ENCODE data around the gene LYPLAL1. TPM values are rescaled to one million over a fixed set of nuclear protein-coding genes. Genes with fewer than 3 reads are reported as not detected.
"Not testable (repeated sequence)": the region's sequence is repeated elsewhere in the genome, so short reads cannot be mapped to it uniquely, and the experiment has no call there.

LYPLAL1 gene
- total RNA-seq, 1 donor from 2014 or later: 38.0 TPM

- POLR2A ChIA-PET: interaction anchor here (0.6 to 6.2 kb wide), 6 partner anchors 9 to 903 kb away, joined by 3 to 164 read pairs (median 5); partner anchors contain the start of genes LYPLAL1, RRP15 and TGFB2
- H3K27ac Mint-ChIP-seq: peak overlapping the region; percentile 93
- no peak for DNase-seq
- no peaks in the 10 kb centered on the region for H3K9me3 Mint-ChIP-seq
- intact Hi-C loops (cut with micrococcal nuclease): loop anchor here (2.0 kb wide), 2 partner anchors 14 to 838 kb away; no protein-coding TSS in a partner anchor
- CTCF ChIA-PET: interaction anchor here (0.7 to 5.0 kb wide), 3 partner anchors 9 to 49 kb away, joined by 3 to 37 read pairs (median 4); partner anchors contain the start of gene LYPLAL1
- peaks cover 66% of the 10 kb centered on the region for H3K4me1 Mint-ChIP-seq
- TF ChIP-seq CTCF (IDR thresholded peaks at IDR 0.05): no peak
- no peaks in the 10 kb centered on the region for H3K27me3 Mint-ChIP-seq
- peak overlapping the region; percentile 64 for H3K4me3 Mint-ChIP-seq
- H3K36me3 Mint-ChIP-seq (ENCODE audit: low read depth): peaks cover 31% of the 10 kb centered on the region
- ATAC-seq (ENCODE audit: low read depth): peak; percentile 67
Observed at GRCh38 chr1:219188331-219188803, 14.7 kb downstream of the LYPLAL1 start.

GRCh38 chr1:219189021-219189824 lies 15.5 kb downstream of the LYPLAL1 start:
- POLR2A ChIA-PET: interaction anchor here (0.7 to 6.2 kb wide), 7 partner anchors 8 to 1558 kb away, joined by 3 to 164 read pairs (median 4); partner anchors contain the start of genes GPATCH2, LYPLAL1, RRP15 and SPATA17

GRCh38 chr1:219189952-219190351 lies 16.3 kb downstream of the LYPLAL1 start:
- peaks cover 54% of the 10 kb centered on the region for H3K4me1 Mint-ChIP-seq
- intact Hi-C loops (cut with micrococcal nuclease): loop anchor here (1.0 to 2.0 kb wide), 5 partner anchors 8 to 839 kb away; no protein-coding TSS in a partner anchor
- POLR2A ChIA-PET: interaction anchor here (0.7 to 6.2 kb wide), 5 partner anchors 9 to 905 kb away, joined by 3 to 164 read pairs (median 4); partner anchors contain the start of genes LYPLAL1 and RRP15

More at GRCh38 chr1:219189021-219189824, 15.5 kb downstream of the LYPLAL1 start:
- CTCF ChIA-PET: interaction anchor here (5.0 kb wide), 1 partner anchor 14 kb away, joined by 37 read pairs; the partner anchor contains the start of gene LYPLAL1
- no peak for TF ChIP-seq CTCF (IDR thresholded peaks at IDR 0.05)
- H3K4me1 Mint-ChIP-seq: peaks cover 61% of the 10 kb centered on the region
- intact Hi-C loops (cut with micrococcal nuclease): loop anchor here (1.0 to 2.0 kb wide), 5 partner anchors 9 to 838 kb away; no protein-coding TSS in a partner anchor
- H3K27ac Mint-ChIP-seq: peak overlapping the region; percentile 91
- ATAC-seq (ENCODE audit: low read depth) (peak; percentile 61), DNase-seq (no peak)
- H3K9me3 Mint-ChIP-seq: no peaks in the 10 kb centered on the region
- peak overlapping the region; percentile 74 for H3K4me3 Mint-ChIP-seq
- no peaks in the 10 kb centered on the region for H3K27me3 Mint-ChIP-seq
- peaks cover 30% of the 10 kb centered on the region for H3K36me3 Mint-ChIP-seq (ENCODE audit: low read depth)

GRCh38 chr1:219190605-219191004 lies 16.9 kb downstream of the LYPLAL1 start:
- Mint-ChIP-seq H3K36me3 (ENCODE audit: low read depth) (peaks cover 35% of the 10 kb centered on the region), H3K4me3 (no peak overlapping the region), H3K27ac (peak overlapping the region; percentile 81), H3K9me3 (no peaks in the 10 kb centered on the region), H3K4me1 (peaks cover 52% of the 10 kb centered on the region), H3K27me3 (no peaks in the 10 kb centered on the region)
- DNase-seq (no peak), ATAC-seq (ENCODE audit: low read depth) (no peak)
- TF ChIP-seq CTCF (IDR thresholded peaks at IDR 0.05): no peak
- intact Hi-C loops (cut with micrococcal nuclease): no loop called here
- ChIA-PET POLR2A (interaction anchor here (6.2 kb wide), 1 partner anchor 15 kb away, joined by 164 read pairs; the partner anchor contains the start of gene LYPLAL1), CTCF (no interaction called here)

More at GRCh38 chr1:219189952-219190351, 16.3 kb downstream of the LYPLAL1 start:
- ATAC-seq (ENCODE audit: low read depth) (no peak), DNase-seq (no peak)
- TF ChIP-seq CTCF (IDR thresholded peaks at IDR 0.05): no peak
- peak overlapping the region; percentile 81 for H3K27ac Mint-ChIP-seq
- peaks cover 32% of the 10 kb centered on the region for H3K36me3 Mint-ChIP-seq (ENCODE audit: low read depth)
- CTCF ChIA-PET: interaction anchor here (5.0 kb wide), 1 partner anchor 15 kb away, joined by 37 read pairs; the partner anchor contains the start of gene LYPLAL1
- H3K9me3 Mint-ChIP-seq: no peaks in the 10 kb centered on the region
- H3K27me3 Mint-ChIP-seq: no peaks in the 10 kb centered on the region
- no peak overlapping the region for H3K4me3 Mint-ChIP-seq

GRCh38 chr1:219195833-219196232 lies 22.2 kb downstream of the LYPLAL1 start:
- not testable (repeated sequence) for H3K4me3 Mint-ChIP-seq
- peaks cover 66% of the 10 kb centered on the region for H3K36me3 Mint-ChIP-seq (ENCODE audit: low read depth)

More at GRCh38 chr1:219195833-219196232, 22.2 kb downstream of the LYPLAL1 start:
- intact Hi-C loops (cut with micrococcal nuclease); CTCF ChIA-PET; DNase-seq; H3K9me3 Mint-ChIP-seq; H3K27me3 Mint-ChIP-seq; ATAC-seq (ENCODE audit: low read depth); H3K27ac Mint-ChIP-seq: not testable (repeated sequence)
- POLR2A ChIA-PET: interaction anchor here (0.9 kb wide), 1 partner anchor 22 kb away, joined by 4 read pairs; the partner anchor contains the start of gene LYPLAL1
- H3K4me1 Mint-ChIP-seq: peaks cover 10% of the 10 kb centered on the region
